Choroid plexus epithelial cell (primary cell): Measurements from ENCODE around the gene DNAH3.

Experiments used
- DNase-seq: peaks from one replicate; pipeline ENCODE4 v3.0.0-alpha.2; 2010; ENCODE audit warnings: low read depth
- H3K4me3 ChIP-seq: 2 replicates; pipeline ENCODE4 v1.5.1; 2011; ENCODE audit warnings: low read depth, mild to moderate bottlenecking, control low read depth, low read length, moderate library complexity
- TF ChIP-seq, protein P1 (sequence below): conservative IDR thresholded peaks from 2 replicates; pipeline ENCODE4 v1.5.1; 2011; ENCODE audit warnings: low read depth, mild to moderate bottlenecking, control low read depth, inconsistent platforms, low read length, moderate library complexity

Gene DNAH3

DNA sequence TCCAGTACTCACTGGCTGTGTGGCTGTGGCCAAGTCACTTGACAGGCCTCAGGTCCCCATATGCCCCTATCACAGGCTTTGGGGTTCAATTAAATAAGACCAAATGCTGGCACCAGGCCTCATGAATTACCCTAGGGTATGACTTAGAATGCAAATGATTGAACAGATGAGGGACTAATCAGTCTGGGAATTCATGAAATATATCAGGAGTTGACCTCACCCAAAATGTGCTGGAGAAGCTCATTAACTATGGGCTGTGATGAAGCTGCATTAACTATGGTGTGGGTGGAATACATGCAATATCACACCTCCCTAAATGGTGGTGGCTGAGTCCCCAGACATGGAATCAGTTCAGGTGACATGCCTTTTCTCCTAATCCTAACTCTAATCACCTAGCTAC lies 72.1 kb downstream of the DNAH3 start:
- TF ChIP-seq, protein P1, sequence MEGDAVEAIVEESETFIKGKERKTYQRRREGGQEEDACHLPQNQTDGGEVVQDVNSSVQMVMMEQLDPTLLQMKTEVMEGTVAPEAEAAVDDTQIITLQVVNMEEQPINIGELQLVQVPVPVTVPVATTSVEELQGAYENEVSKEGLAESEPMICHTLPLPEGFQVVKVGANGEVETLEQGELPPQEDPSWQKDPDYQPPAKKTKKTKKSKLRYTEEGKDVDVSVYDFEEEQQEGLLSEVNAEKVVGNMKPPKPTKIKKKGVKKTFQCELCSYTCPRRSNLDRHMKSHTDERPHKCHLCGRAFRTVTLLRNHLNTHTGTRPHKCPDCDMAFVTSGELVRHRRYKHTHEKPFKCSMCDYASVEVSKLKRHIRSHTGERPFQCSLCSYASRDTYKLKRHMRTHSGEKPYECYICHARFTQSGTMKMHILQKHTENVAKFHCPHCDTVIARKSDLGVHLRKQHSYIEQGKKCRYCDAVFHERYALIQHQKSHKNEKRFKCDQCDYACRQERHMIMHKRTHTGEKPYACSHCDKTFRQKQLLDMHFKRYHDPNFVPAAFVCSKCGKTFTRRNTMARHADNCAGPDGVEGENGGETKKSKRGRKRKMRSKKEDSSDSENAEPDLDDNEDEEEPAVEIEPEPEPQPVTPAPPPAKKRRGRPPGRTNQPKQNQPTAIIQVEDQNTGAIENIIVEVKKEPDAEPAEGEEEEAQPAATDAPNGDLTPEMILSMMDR = no peak
- DNase-seq = no peak
- no peak overlapping the region for H3K4me3 ChIP-seq

- DNase-seq = no peak
Observed at GRCh38 chr16:21076186-21076883, 74.3 kb downstream of the DNAH3 start.

DNA sequence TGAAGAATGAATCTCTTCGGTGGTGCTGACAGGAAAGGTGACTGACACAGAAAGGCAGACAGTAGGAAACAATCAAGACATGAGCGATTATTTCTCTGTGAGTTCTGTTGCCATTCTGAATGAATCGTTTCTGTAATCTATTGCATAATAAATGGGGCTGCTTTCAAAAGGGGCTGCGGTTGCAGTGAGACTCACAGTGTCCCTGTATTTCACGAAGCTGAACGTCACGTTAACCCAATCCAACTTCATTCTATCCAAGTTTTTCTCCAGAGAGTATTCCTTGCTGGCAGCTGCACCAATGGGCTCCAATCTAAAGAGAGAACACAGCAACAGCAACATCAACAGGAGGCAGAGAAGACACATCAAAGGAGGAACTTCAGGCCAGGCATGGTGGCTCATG lies 75.4 kb downstream of the DNAH3 start:
- TF ChIP-seq, protein P1 = no peak
- no peak overlapping the region for H3K4me3 ChIP-seq
- DNase-seq = no peak

More at GRCh38 chr16:21076186-21076883, 74.3 kb downstream of the DNAH3 start:
- H3K4me3 ChIP-seq = no peak overlapping the region
- TF ChIP-seq, protein P1 = no peak

DNA sequence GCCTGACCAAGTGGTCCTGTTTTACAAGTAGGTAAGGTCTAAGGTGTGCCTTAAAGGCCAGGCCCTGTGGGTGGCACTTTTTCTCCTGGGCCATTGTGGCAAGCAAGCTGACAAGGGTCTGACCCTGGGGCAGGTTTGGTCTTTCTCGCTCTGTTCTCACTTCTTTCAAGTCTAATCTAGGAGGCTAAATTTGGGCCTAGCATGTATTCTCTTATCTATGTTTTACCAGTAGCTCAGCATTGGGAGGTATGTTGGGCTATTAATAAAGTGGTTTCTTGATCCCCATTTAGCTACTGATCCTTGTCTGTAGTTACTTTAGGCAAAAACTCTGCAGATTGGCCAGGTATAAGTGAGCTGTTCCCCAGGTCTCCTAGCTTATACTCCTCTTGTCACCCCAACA lies 77.7 kb downstream of the DNAH3 start:
- TF ChIP-seq, protein P1 = no peak
- DNase-seq = no peak

GRCh38 chr16:21071741-21072140 lies 78.9 kb downstream of the DNAH3 start:
- TF ChIP-seq, protein P1 = no peak
- H3K4me3 ChIP-seq = no peak overlapping the region
- DNase-seq = no peak

More for the DNA sequence above, 77.7 kb downstream of the DNAH3 start:
- no peak overlapping the region for H3K4me3 ChIP-seq

DNA sequence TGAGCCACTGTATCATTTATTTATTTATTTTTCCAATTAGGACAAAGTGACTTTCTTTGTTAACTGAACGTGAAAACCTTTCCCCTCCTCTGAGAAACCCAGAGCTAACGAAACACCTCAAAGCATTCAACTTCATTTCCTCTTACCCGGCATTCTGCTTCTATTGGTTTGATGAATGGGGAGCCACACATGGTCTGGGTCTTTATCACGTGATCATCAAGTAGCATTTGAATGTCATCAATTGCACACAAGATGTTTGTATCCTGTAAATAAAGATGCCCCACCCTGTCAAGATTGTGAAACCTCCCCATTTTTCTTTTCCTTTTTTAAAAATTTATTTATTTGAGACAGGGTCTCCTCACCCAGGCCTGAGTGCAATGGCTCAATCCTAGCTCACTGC lies 80.1 kb downstream of the DNAH3 start:
- TF ChIP-seq, protein P1 = no peak
- no peak overlapping the region for H3K4me3 ChIP-seq
- no peak for DNase-seq

- no peak for DNase-seq
- TF ChIP-seq, protein P1 = no peak
Observed at GRCh38 chr16:21069986-21070385, 80.7 kb downstream of the DNAH3 start.

More at GRCh38 chr16:21069986-21070385, 80.7 kb downstream of the DNAH3 start:
- H3K4me3 ChIP-seq = no peak overlapping the region
